ENCODE results near the gene CHRNB1. TPM values are rescaled to one million over a fixed set of nuclear protein-coding genes. Genes with fewer than 3 reads are reported as not detected.

The CHRNB1 gene
- total RNA-seq, 1 donor from 2014 or later, result 21.3 TPM

- no peak overlapping the region for H3K4me3 ChIP-seq (ENCODE audit: low read depth, low read length)
- no peak for TF ChIP-seq CTCF (conservative IDR thresholded peaks at IDR 0.05; ENCODE audit: low read depth, low read length)
- DNase-seq (ENCODE audit: low read depth), result no peak
Observed at GRCh38 chr17:7415784-7416183, 29.1 kb upstream of the CHRNB1 start.

GRCh38 chr17:7416323-7416722 is 28.5 kb upstream of the CHRNB1 start:
- no peak overlapping the region for H3K4me3 ChIP-seq (ENCODE audit: low read depth, low read length)
- no peak for DNase-seq (ENCODE audit: low read depth)
- TF ChIP-seq CTCF (conservative IDR thresholded peaks at IDR 0.05; ENCODE audit: low read depth, low read length), result peak; percentile 18

GRCh38 chr17:7417056-7417655 is 27.7 kb upstream of the CHRNB1 start:
- TF ChIP-seq CTCF (conservative IDR thresholded peaks at IDR 0.05; ENCODE audit: low read depth, low read length), result no peak
- DNase-seq (ENCODE audit: low read depth), result no peak

GRCh38 chr17:7418472-7419152 is 26.2 kb upstream of the CHRNB1 start:
- TF ChIP-seq CTCF (conservative IDR thresholded peaks at IDR 0.05; ENCODE audit: low read depth, low read length), result no peak

More at GRCh38 chr17:7417056-7417655, 27.7 kb upstream of the CHRNB1 start:
- H3K4me3 ChIP-seq (ENCODE audit: low read depth, low read length), result no peak overlapping the region

GRCh38 chr17:7419819-7420610 is 24.8 kb upstream of the CHRNB1 start, which contains the start of gene SPEM1:
TSS of gene SPEM1 (plus strand) at chr17:7420324. CDS start at chr17:7420385, 61 bp downstream.
- no peak for DNase-seq (ENCODE audit: low read depth)
- no peak within 1 kb of the TSS for H3K4me3 ChIP-seq (ENCODE audit: low read depth, low read length)
- TF ChIP-seq CTCF (conservative IDR thresholded peaks at IDR 0.05; ENCODE audit: low read depth, low read length), result no peak

More at GRCh38 chr17:7418472-7419152, 26.2 kb upstream of the CHRNB1 start:
- no peak for DNase-seq (ENCODE audit: low read depth)
- H3K4me3 ChIP-seq (ENCODE audit: low read depth, low read length), result no peak overlapping the region

- H3K4me3 ChIP-seq (ENCODE audit: low read depth, low read length), result no peak overlapping the region
- no peak for DNase-seq (ENCODE audit: low read depth)
- no peak for TF ChIP-seq CTCF (conservative IDR thresholded peaks at IDR 0.05; ENCODE audit: low read depth, low read length)
Observed at GRCh38 chr17:7421186-7421585, 23.7 kb upstream of the CHRNB1 start.

All from epithelial cell of proximal tubule (primary cell).